PC-9 (cell line): Measurements from ENCODE around the gene ARID5B. TPM values are rescaled to one million over a fixed set of nuclear protein-coding genes. Genes with fewer than 3 reads are reported as not detected.

Experiments
- BruUV-seq: library from RNA; stranded (reverse); fragments of 400-500 nt; replicated peaks from 2 replicates; lab custom pipeline; 2021; lab: Mats Ljungman, UMichigan
- CTCF ChIA-PET: fragments of 300-600 bp; sonication (Branson Sonifier 250); formaldehyde crosslinking; loops from one replicate; lab custom pipeline; 2022; ENCODE audit warnings: antibody characterized with exemption; lab: Charles Lee
- POLR2A ChIA-PET: fragments of 300-600 bp; sonication (Branson Sonifier 250); formaldehyde crosslinking; loops from one replicate; lab custom pipeline; 2022; ENCODE audit warnings: antibody characterized with exemption; ENCODE audit not compliant: unreplicated experiment; lab: Charles Lee
- DNase-seq, 2 experiments: peaks; one replicate each; pipeline versions ENCODE4 v3.0.0 to v3.0.0-alpha.2; 2015 to 2022; ENCODE audit warnings: mixed read lengths in 1 of 2
- H2AFZ ChIP-seq: fragments of 200-600 bp; sonication (generic); 2 replicates; pipeline ENCODE4 v1.8.1; 2017; ENCODE audit warnings: antibody characterized with exemption
- H3F3A ChIP-seq: fragments of 200-600 bp; sonication (generic); 2 replicates; pipeline ENCODE4 v1.8.1; 2017; ENCODE audit warnings: antibody characterized with exemption, mild to moderate bottlenecking, low read depth; ENCODE audit not compliant: insufficient read depth
- H3K27ac ChIP-seq: fragments of 200-600 bp; sonication (generic); 2 replicates; pipeline ENCODE4 v1.6.1; 2016; ENCODE audit warnings: mixed run types
- H3K27me3 ChIP-seq: fragments of 200-600 bp; sonication (generic); 2 replicates; pipeline ENCODE4 v1.6.1; 2016; ENCODE audit warnings: low read depth, mixed run types; ENCODE audit not compliant: insufficient read depth
- H3K36me3 ChIP-seq: fragments of 200-600 bp; sonication (generic); 2 replicates; pipeline ENCODE4 v1.6.1; 2016; ENCODE audit warnings: low read depth, mixed run types
- H3K4me1 ChIP-seq: fragments of 200-600 bp; sonication (generic); replicated peaks from 2 replicates; pipeline ENCODE4 v1.6.1; 2016; ENCODE audit warnings: mixed run types; ENCODE audit not compliant: insufficient read depth
- H3K4me2 ChIP-seq: fragments of 200-600 bp; sonication (generic); 2 replicates; pipeline ENCODE4 v1.6.1; 2017; ENCODE audit warnings: mixed run types
- H3K4me3 ChIP-seq: fragments of 200-600 bp; sonication (generic); 2 replicates; pipeline ENCODE4 v1.6.1; 2016; ENCODE audit warnings: mixed run types
- H3K79me2 ChIP-seq: fragments of 200-600 bp; sonication (generic); 2 replicates; pipeline ENCODE4 v1.6.1; 2017; ENCODE audit warnings: low read depth, mixed run types
- H3K9me2 ChIP-seq: fragments of 200-600 bp; sonication (generic); 2 replicates; pipeline ENCODE4 v1.8.1; 2017; ENCODE audit warnings: mild to moderate bottlenecking; ENCODE audit not compliant: insufficient read depth
- H3K9me3 ChIP-seq: fragments of 200-600 bp; sonication (generic); 2 replicates; pipeline ENCODE4 v1.8.1; 2016; ENCODE audit warnings: low read depth; ENCODE audit not compliant: insufficient read depth
- H4K20me1 ChIP-seq: fragments of 200-600 bp; sonication (generic); 2 replicates; pipeline ENCODE4 v1.8.1; 2017; ENCODE audit not compliant: insufficient read depth
- EZH2 ChIP-seq: fragments of 200-600 bp; sonication (generic); IDR thresholded peaks from 2 replicates; pipeline ENCODE4 v1.8.0; 2017; ENCODE audit warnings: antibody characterized with exemption, low read depth
- intact Hi-C: fragments of 100-400 bp; cut with micrococcal nuclease; formaldehyde crosslinking; loops from one replicate; pipeline ENCODE4 v1.10.0; 2022; ENCODE audit not compliant: unreplicated experiment
- total RNA-seq: library from RNA; stranded (reverse); gene quantifications from 2 replicates; pipeline ENCODE4 v1.2.3, GENCODE V29; 2021
- TF ChIP-seq, protein P1 (sequence below): fragments of 200-600 bp; sonication (generic); conservative IDR thresholded peaks from 2 replicates; pipeline ENCODE4 v1.6.1; 2017; ENCODE audit warnings: mixed run types, antibody characterized with exemption, mild to moderate bottlenecking, moderate library complexity

The ARID5B gene
- total RNA-seq, 1 experiment from 2014 or later: 7.4 TPM

DNA sequence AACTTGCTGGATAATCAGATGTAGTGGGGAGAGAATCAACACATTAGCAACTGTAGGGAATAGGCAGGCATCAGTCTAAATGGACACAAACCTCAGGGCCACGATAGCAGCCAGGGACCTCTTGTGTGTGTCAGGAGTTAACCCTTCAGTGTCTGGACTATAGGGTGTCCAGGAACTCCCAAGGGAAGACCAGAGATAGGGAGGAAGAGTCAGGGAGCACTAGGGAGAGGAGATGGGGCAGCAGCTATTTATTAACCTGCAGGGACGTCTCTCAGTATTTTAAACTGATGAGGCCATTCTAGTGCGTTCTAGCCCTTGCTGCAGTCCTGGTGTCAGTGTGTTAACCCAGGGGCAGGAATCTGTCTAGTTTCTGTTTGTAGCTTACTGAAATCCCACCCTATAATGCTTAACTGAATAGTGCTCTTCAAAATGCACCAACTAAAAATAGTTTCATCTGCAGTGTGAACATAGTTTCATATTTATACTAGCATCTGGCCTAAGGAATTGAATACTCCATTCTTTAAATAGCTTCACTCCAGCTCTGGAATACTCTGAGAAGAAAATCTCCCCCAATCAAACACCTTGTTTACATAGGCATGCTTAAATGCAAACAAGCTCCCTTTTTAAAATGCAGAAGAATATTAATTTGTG, 62.7 kb downstream of the ARID5B start:
- H3F3A ChIP-seq: no peaks in the 10 kb centered on the region
- H3K9me2 ChIP-seq: no peaks in the 10 kb centered on the region
- CTCF ChIA-PET: no interaction called here
- no peaks in the 10 kb centered on the region for H3K27me3 ChIP-seq
- no peak overlapping the region for H3K27ac ChIP-seq
- intact Hi-C loops: no loop called here
- no peak overlapping the region for H3K4me3 ChIP-seq
- H2AFZ ChIP-seq: no peak overlapping the region
- no peak for TF ChIP-seq EZH2
- TF ChIP-seq, protein P1, sequence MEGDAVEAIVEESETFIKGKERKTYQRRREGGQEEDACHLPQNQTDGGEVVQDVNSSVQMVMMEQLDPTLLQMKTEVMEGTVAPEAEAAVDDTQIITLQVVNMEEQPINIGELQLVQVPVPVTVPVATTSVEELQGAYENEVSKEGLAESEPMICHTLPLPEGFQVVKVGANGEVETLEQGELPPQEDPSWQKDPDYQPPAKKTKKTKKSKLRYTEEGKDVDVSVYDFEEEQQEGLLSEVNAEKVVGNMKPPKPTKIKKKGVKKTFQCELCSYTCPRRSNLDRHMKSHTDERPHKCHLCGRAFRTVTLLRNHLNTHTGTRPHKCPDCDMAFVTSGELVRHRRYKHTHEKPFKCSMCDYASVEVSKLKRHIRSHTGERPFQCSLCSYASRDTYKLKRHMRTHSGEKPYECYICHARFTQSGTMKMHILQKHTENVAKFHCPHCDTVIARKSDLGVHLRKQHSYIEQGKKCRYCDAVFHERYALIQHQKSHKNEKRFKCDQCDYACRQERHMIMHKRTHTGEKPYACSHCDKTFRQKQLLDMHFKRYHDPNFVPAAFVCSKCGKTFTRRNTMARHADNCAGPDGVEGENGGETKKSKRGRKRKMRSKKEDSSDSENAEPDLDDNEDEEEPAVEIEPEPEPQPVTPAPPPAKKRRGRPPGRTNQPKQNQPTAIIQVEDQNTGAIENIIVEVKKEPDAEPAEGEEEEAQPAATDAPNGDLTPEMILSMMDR: no peak
- no peak overlapping the region for H3K4me2 ChIP-seq
- POLR2A ChIA-PET: interaction anchor here (0.6 kb wide), 1 partner anchor 60 kb away, joined by 5 read pairs; no protein-coding TSS in a partner anchor
- no peaks in the 10 kb centered on the region for H4K20me1 ChIP-seq
- BruUV-seq: no TSS peak
- H3K79me2 ChIP-seq: no peaks in the 10 kb centered on the region
- H3K9me3 ChIP-seq: no peaks in the 10 kb centered on the region
- H3K36me3 ChIP-seq: no peaks in the 10 kb centered on the region
- DNase-seq: no peak
- H3K4me1 ChIP-seq: no peaks in the 10 kb centered on the region

DNA sequence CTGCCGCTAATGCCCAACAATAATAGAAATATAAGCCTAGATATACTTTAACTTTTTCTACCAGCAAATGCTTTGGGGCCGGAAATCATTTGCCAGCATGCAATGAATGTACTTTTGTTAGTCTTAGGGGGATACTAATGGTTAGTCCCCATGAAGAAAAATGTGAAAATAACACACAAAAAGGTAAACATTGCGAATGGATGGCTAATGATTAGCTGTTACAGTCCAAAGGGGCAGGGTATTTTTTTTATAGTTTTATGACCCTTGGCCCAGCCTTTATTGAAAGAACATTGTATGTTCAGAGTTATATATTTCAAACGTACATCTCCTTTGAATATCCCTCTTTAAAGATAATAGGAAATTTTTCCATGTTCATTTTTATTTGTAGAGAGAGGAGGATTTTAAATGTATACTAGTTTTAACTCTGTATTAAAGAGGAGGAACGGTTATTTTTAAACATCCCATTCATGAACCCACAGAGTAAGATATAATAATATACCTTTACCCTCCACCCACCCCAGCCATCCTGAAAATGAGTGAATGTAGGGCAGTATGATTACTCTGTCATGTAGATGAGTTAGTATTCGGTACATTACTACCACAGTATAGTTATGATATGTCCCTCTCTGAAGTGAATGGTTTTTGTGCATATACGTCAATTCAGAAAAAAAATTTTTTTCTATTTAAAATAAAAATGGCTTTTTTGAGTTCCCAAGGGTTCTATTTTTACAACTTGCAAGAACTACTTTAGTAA, 63.6 kb downstream of the ARID5B start:
- TF ChIP-seq EZH2: no peak
- BruUV-seq: no TSS peak
- no peak overlapping the region for H3K4me2 ChIP-seq
- no peaks in the 10 kb centered on the region for H3K79me2 ChIP-seq
- intact Hi-C loops: no loop called here
- H3K4me3 ChIP-seq: no peak overlapping the region
- no peak overlapping the region for H3K27ac ChIP-seq
- ChIA-PET CTCF (no interaction called here), POLR2A (interaction anchor here (0.6 kb wide), 1 partner anchor 61 kb away, joined by 5 read pairs; no protein-coding TSS in a partner anchor)
- H3K9me3 ChIP-seq: no peaks in the 10 kb centered on the region
- no peak overlapping the region for H2AFZ ChIP-seq
- peaks cover 3% of the 10 kb centered on the region; the same call in 1 of the 2 replicates for H3K9me2 ChIP-seq
- no peaks in the 10 kb centered on the region for H3K27me3 ChIP-seq
- H4K20me1 ChIP-seq: no peaks in the 10 kb centered on the region
- DNase-seq: no peak
- no peaks in the 10 kb centered on the region for H3K4me1 ChIP-seq
- H3F3A ChIP-seq: no peaks in the 10 kb centered on the region
- no peaks in the 10 kb centered on the region for H3K36me3 ChIP-seq

DNA sequence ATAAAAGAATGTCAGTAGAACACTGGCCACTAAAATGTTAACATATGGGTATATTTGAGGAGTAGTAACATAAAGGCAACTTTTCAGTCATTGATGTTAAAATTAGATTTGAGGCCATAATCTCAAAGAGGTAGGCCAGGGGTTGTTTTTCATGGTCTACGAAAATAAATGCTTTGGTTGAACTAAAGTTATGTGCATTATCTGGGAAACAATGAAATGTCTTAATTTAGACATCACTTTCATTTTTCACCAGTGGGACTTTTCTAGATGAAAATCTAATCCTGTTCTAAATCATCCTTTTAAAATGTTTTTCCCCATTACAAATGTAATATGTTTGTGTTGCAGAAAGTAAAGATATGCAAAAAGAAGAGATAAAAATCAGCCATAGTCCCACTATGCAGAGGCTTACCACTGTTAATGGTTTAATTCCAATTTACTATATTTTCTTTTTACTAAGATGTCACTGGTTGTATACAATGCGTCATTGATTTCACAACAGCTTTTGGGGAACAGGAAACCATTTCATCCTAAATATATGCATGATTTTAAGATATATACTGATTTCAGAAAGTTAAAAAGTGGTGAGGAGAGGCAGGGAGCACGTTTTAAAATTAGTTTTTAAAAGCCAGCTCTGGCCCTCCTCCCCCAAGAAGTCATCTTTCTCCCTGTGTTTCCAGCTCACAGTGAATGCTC, 64.3 kb downstream of the ARID5B start:
- intact Hi-C loops: no loop called here
- DNase-seq: no peak
- ChIA-PET CTCF (no interaction called here), POLR2A (no interaction called here)
- peaks cover 3% of the 10 kb centered on the region; the same call in 1 of the 2 replicates for H3K9me2 ChIP-seq
- no peaks in the 10 kb centered on the region for H3K79me2 ChIP-seq
- no peak overlapping the region for H3K4me3 ChIP-seq
- no peak overlapping the region for H3K27ac ChIP-seq
- H2AFZ ChIP-seq: no peak overlapping the region
- TF ChIP-seq, protein P1: no peak
- no peak for TF ChIP-seq EZH2
- H3K4me2 ChIP-seq: no peak overlapping the region
- H3K36me3 ChIP-seq: no peaks in the 10 kb centered on the region
- no peaks in the 10 kb centered on the region for H3K9me3 ChIP-seq
- BruUV-seq: no TSS peak
- no peaks in the 10 kb centered on the region for H3K4me1 ChIP-seq
- no peaks in the 10 kb centered on the region for H3F3A ChIP-seq
- no peaks in the 10 kb centered on the region for H3K27me3 ChIP-seq
- no peaks in the 10 kb centered on the region for H4K20me1 ChIP-seq
